ENCODE results near the gene IFITM1.
"Not testable (repeated sequence)": the region's sequence is repeated elsewhere in the genome, so short reads cannot be mapped to it uniquely, and the experiment has no call there.

GRCh38 chr11:311013-311748, 2.7 kb upstream of the IFITM1 start:
- TF ChIP-seq TAF1 (IDR thresholded peaks at IDR 0.05; ENCODE audit: low read depth, low read length); POLR2A (IDR thresholded peaks at IDR 0.05; ENCODE audit: low read depth, low read length); POLR2AphosphoS5 (IDR thresholded peaks at IDR 0.05; ENCODE audit: low read depth, low read length); PAX5 (IDR thresholded peaks at IDR 0.05; ENCODE audit: insufficient read depth, low read length, severe bottlenecking); SPI1 (IDR thresholded peaks at IDR 0.05; ENCODE audit: low read depth, low read length); POU2F2 (IDR thresholded peaks at IDR 0.05; ENCODE audit: low read depth, low read length): not testable (repeated sequence)

Data from GM12891 (cell line).